Nucleus accumbens (tissue), 56 donors: ENCODE data around the gene WDFY1.
A peak's percentile ranks its signal among the peaks of the same experiment; 100 is the strongest.
"Not testable (repeated sequence)": the region's sequence is repeated elsewhere in the genome, so short reads cannot be mapped to it uniquely, and the experiment has no call there.

Experiments
- DNase-seq, 56 donors: peaks; one replicate each; lab custom pipeline; 2025; lab: John Stamatoyannopoulos, UW

The WDFY1 gene

DNA sequence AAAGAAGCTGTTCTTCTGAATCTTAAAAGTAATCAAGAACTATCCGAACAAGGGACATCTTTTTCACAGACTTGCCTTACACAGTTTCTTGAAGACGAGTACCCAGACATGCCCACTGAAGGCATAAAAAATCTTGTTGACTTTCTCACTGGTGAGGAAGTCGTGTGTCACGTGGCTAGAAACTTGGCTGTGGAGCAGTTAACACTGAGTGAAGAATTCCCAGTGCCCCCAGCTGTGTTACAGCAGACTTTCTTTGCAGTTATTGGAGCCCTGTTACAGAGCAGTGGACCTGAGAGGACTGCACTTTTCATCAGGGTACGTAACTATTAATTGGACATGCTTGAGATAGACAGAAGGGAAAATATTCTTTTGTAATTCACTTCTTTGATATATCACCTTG, 14.6 kb upstream of the WDFY1 start:
- DNase-seq, result peak in 17 of 56 donors; percentile 3 to 48 (median 16)

DNA sequence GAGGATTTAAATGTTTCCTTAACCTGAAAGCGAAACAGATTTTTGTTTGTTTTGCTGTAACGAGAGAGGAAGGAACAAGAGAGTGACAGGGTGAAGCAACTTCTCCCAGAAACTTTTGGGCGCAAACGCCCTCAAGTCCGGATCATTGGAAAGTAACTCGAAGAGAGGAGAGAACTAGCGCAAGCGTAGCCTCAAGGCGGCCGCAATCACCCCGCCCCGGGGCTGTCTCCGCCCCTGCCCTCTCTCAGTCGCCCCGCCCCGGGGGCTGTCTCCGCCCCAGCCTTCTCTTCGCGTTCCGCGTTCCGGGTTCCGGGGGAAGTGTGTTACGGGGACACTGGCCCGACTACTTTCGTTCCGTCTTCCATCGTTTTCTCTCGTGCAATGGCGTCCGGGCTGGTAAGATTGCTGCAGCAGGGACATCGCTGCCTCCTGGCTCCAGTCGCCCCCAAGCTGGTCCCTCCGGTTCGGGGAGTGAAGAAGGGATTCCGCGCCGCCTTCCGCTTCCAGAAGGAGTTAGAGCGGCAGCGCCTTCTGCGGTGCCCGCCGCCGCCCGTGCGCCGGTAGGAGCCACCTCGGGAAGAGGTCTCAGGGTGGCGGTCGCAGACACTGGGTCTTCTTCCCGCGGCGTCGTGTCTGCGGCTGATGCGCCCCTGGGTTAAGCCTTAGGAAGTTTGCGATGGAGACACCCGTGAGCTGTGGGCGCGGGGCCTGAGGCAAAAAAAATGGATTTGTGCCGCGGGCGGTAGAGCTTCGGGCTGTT, 12.1 kb upstream of the WDFY1 start, which contains the start of gene MRPL44:
Gene MRPL44 (plus strand): TSS at position 372 of the 760 bp plus-strand sequence. CDS start 10 bp downstream, at position 382.
- peak; percentile 71 to 99 (median 95) for DNase-seq

DNA sequence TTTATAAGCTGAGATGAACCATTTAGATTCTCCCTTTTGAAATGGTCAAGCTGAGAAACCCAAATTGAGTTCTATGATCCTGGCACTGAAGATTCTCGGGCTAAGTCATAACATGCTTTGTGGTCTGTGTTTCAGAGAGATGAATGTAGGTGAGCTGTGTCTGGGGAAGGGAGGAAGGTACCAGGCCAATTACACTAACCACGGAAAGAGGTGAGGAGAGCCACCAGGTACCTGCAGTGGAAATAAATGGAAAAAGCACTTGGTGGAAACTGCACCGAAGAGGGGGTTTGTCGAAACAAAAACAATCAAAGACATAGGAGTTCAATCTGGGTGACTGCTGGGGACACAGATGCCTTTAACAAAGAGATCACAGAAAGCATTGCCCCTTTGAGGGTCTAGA, 11.2 kb upstream of the WDFY1 start:
- DNase-seq, result no peak

DNA sequence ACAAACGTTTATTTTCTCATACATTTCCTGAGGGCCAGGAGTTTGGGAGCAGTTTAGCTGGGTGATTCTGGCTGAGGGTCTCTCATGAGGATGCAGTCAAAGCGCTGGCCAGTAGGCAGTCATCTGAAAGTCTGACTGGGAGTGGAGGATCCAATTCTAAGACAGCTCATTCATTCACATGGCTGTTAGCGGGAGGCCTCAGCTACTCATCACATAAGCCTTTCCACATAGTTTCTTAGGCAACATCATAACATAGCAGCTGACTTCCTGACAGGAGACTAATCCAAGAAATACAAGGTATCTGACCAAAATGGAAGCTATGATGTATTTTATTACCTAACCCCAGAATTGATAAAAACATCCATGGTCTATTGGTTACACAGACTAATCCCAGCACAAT, 9.3 kb upstream of the WDFY1 start:
- DNase-seq, result no peak

DNA sequence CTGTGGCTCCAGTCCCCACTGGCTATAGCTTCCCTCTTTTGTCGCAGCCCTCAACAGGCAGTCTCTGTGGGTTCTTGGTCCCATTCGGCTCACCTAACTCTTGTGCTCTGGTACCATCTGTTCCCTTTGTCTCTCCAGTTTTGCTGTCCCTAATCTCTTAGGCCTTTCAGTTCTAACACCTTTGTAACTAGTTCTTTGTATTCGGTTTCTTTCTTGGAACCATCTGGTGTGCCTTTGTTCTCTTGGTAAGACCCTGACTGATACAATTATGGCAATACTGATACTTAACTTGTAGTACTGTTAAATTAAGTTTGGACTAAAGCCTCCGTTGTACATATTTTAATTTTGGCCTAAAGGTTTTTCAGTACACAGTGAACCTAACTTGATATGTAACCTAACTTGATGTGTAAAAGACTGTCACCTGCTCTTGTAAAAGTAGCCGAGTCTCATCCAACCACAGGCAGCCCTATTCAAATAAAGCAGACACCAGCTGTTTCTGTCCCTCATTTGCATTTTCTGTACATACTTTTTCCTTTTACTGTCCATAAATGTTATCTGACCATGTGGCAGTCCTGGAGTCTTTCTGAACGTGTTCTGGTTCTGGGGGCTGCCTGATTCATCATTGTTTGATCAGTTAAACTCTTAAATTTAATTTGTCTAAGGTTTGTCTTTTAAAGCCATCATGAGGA, 7.3 kb upstream of the WDFY1 start:
- DNase-seq, result no peak

DNA sequence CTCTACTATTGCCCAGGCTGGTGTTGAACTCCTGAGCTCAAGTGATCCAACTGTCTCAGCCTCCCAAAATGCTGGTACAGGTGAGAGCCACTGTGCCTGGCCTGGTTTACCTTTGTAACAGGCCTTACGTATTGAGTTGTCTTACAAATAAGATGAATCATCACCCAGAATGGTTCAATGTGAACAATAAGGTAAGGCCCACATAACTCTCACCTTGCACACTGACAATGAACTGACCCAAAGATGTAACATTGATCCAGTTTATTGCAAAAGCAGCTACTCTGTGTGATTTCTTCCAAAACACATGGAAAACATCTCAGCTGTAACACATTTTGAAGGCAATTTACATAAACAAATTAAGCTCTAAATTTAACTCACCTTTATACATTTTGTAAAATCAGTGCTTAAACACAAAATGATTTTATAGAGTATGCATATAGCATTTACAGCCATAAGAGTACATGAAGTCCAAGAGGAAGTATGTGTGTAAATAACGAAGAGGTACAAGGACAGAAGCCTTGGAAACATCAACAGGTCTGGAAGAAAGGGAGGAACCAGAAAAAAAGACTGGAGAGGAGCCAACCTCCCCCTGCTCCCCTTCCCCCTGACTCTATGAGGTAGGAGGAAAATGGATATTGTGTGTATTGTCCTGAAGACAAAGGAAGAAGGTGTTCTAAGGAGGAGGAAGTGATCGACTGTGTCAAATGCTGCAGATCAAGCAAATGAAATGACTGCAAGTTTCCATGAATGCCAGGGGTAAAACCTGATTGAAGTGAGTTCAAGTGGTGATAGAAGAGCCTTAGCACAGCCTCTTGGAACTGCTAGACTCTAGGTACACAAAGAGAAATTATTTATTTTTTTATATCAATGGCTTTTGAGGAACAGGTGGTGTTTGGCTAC, 5.6 kb upstream of the WDFY1 start:
- DNase-seq, result no peak

DNA sequence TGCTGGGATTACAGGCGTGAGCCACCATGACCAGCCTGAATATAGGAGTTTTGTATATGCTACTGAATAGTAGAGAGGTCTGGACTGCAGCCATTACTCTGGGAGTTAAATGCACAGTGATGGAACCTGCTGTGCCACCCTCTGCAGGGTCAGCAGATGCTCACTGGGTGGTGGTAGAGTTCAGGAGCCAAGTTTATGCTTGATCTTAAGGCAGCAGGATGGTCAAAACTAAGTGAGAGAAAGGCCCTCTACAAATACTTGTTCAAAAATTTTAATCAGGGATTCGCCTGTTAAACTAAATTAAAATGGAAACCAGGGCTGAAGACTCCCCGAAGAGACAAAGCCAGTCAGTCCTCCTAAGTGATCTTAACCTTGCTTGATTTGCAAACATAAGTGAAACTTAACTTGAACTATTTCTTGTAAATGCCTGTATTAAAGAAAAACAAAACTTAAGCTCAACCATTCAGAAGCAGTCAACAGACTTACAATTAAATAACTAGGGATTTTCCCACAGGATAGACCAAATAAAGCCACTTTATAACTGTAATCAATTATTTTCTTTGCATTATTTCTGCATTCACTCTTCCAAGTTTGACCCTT, 4.2 kb upstream of the WDFY1 start:
- no peak for DNase-seq

DNA sequence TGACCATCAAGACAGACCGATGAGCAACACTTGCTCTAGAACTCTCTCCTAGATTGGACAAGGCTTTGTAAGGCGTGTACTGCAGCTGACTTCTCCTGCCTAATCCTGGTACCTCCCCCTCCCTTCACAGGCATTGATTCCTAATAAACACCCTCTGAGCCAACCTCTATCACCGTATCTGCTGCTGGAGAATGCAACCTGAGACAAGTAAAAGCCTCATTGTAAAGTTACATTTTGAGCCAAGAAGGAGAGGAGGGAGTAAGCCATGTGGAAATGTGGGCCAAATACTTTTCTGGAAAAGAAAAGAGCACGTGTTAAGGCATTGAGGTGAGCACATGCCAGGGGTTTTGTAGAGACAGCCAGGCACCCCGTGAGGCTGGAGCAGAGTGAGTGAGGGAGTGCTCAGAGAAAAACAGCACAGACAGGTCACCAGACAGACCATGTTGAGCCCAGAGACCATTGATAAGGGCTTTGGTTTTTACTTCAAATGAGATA, 2.6 kb upstream of the WDFY1 start:
- DNase-seq, result no peak

DNA sequence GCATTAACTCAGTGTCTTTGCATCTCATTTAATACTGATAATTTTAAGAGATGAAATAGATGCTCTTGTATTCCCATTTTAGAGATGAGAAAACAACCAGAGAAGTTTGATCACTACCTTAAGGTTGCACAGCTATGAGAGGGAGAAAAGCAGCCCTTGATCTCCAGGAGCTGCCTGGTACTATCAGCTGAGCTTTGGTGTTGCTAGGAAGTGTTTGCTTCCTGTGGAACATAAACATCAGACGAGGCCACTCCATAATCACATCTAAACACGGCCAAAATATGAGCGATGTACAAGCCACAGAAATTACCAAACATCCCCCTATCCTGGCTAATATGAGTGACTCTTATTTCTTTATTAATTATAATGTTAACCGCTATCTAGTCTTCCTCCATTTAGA, 620 bp upstream of the WDFY1 start:
- DNase-seq, result no peak

DNA sequence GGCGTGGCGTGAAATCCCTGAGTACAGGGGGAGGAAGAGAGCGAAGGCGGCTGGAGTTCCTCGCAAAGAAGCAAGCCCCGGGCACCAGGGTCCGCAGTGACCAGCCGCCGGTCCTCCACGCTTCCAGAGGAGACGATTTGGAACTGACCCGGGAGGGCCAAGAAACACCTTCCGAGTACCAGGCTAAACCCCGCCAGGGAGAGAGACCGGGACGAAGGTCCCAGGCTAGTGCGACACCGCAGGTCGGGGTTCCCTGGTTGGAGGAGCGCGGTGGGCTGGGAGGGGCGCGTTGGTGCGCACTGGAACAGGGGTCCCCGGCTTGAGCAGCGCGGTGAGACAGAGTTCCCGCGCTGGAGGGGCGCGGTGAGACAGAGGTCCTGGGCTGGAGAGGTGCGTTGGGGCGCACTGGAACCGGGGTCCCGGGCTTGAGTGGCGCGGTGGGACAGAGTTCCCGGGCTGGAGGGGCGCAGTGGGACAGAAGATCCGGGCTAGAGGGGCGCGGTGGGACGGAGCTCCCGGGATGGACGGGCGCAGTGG, 901 bp downstream of the WDFY1 start:
- peak in 38 of 56 donors; percentile 5 to 51 (median 29) for DNase-seq

DNA sequence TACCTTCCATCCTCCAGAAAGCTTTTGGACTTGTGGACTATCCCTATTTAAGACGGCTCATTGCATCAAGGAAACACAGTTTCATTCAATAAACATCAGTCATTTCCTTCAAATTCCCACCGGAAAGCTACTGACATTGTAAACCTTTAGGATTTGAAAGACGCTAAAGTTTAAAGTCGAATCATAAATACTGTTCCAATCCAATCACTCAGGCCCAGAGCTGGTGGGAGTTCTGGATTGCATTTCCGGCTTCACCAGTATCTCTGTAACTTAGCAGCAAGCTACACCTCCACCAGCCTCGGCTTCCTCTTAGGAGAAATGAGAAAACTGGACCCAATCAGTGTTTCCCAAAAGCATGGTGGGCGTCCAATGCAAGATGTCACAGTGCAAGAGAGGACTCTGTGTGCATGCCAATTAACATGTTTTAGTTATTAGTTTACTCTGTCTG, 1.6 kb downstream of the WDFY1 start:
- peak in 2 of 56 donors; percentile 5 to 17 for DNase-seq

DNA sequence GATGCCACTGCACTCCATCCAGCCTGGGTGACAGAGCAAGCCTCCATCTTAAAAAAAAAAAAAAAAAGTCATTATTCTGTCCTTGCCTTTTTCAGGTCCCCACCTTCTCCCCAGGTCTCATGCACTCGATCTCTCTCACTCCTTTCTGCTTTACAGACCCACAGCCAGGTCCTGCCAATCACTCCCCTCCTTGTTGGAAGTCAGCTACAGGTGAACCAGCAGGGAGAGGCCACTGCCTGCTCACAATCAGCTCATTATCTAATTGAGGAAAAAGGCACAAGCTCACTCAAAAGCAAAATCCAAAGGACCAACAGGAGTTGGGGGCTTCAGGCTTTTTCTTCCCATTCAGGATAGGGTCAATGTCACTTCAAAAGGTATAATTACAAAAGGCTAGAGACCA, 2.0 kb downstream of the WDFY1 start:
- DNase-seq, result no peak

DNA sequence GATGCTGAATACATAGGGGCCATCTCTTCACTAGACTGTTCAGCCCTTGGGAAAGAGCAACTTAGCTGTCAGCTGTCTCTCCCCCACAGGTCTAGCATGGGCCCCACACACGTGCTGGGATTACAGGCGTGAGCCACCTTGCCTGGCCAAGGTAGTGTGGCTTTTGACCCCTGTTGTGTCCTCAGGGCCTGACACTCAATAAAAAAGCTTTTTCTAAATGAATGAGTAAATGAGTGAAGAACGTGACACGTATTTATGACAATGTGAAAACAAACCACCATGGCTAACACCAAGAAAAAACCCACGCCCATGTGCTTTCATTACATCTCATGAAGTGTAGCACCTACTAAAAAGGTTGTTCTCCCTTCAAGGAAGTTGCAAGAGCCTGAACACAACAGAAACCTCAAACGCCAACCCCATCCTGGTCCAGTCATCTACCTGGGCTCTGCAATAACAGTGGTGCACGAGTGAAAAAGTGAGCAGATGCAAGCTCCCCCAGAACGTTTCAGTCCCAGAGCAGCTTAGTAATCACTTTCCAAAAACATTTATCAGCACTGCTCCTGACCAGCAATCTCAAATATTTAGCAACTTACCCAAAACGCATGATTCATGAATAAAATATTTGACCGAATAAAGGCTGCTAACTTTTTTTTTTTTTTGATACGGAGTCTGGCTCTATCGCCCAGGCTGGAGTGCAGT, 3.4 kb downstream of the WDFY1 start:
- no peak for DNase-seq

DNA sequence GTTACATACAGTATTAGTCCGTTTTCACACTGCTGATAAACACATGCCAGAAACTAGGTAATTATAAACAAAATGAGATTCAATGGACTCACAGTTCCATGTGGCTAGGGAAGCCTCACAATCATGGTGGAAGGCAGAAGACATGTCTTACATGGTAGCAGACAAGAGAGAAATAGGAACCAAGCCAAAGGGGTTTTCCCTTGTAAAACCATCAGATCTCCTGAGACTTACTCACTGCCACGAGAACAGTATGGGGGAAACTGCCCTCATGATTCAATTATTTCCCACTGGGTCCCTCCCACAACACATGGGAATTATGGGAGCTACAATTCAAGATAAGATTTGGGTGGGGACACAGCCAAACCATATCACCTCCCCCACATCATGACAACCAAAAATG, 5.7 kb downstream of the WDFY1 start:
- not testable (repeated sequence) for DNase-seq

DNA sequence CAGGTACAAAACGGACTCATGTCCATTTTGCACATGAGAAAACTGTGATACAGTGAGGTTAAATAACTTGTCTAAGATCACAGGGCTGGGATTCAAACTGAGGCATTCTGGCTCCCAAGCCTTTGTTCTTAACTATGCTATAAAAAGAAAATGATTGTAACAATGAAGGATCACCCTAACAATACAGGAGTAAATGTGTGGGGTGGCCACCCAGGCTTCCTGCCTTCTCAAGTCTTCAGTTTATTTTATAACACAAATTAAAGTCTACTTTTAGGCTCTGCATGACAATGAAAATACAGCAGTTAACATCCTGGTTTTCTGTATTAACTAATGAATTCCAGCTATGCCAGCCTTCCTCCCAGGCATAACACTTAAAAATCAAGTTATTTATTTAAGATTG, 7.6 kb downstream of the WDFY1 start:
- DNase-seq, result peak in 1 of 56 donors; percentile 6

DNA sequence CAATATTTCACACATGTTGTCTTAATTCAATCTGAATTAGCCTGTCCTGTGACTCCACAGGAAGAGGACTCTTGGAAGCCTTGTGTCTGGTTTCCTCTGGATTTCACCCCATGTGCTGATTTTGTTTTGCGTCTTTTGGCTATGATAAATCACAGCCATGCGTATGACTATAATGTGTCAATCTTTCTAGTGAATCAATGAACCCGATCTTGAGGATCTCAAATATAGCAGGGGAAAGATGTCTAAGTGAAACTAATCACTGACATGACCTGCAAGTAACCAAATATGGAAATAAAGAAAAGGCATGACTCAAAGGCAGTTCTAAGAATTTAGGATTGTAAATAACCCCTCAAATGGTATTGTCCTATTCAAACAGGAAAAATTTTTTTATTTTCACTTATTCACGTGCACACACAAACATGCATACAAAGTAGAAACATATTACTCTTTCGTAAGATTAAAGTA, 8.2 kb downstream of the WDFY1 start:
- DNase-seq, result no peak

DNA sequence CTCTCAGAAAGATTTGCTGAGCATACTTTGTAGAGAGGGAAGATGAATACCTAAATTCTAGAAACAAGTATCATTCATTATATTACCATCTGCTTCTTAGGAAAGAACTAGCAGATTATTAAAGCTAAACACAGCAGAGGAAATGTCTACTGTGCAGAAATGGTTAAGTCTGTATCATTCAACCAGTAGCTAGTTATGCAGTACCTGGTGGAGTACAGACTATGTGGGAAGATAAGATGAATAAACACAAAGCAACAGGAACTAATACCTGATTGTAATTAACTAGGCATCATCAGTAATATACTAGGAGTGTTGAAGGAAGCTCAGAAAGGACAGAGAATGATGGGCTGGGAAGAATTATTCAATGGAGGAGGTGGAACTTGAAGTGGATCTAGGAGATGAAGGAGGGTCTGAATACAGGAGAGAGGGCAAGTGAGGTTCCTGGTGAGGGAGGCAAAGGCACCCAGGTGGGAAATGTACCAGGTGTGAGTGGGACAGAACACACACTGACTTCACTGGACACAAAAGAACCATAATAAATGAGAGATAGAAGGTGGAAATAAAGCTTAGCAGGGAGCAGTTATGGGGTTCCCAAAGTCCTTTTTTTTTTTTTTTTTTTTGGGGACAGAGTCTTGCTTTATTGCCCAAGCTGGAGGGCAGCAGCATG, 9.5 kb downstream of the WDFY1 start:
- no peak for DNase-seq

DNA sequence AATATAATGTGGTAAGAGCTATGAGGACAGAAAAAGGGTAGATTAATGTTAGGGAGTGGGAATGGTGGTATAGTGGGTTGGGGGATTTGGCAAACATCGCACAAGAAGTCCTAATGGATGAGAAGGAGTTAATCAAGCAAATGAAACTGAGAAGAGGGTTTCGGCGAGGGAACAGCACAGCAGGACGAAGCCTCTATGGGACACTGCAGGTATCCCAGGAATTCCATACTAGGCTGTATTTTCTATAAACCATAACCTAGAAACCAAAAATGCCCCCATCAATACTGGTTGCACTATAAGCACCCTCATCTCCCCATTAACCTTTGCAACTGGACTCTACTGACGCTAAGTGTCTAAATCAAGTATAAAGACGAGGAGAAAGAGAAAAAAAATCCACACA, 10.3 kb downstream of the WDFY1 start:
- DNase-seq, result no peak
